ENCODE measurements around the gene DCLRE1C. TPM values are rescaled to one million over a fixed set of nuclear protein-coding genes. Genes with fewer than 3 reads are reported as not detected.
"Not testable (repeated sequence)": the region's sequence is repeated elsewhere in the genome, so short reads cannot be mapped to it uniquely, and the experiment has no call there.

The DCLRE1C gene
- polyA plus RNA-seq, 1 of the 3 experiments (the other 2 are of a cell fraction), result 2.5 TPM

DNA sequence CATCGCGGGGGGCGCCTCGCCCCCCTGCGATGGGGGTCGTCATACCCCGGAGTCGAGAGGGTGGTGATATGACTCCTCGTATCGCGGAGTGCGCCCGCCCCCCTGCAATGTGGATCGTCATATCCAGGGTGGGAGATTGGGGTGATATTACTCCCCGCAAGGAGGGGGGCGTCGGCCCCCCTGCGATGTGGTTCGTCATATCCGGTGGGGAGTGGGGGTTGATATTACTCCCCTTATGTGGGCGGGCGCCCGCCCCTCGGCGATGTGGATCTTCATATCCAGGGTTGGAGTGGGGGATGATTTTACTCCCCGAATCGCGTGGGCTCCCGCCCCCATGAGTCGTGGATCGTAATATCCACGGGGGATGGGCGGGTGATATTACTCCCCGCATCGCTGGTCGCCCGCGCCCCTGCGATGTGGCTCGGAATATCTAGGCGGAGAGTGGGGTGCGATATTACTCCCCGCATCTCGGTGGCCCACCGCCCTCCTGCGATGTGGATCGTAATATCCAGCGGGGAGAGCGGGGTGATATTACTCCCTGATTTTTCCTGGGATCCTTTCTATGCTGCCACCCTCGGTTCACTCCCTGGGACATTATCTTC, 42.2 kb upstream of the DCLRE1C start:
- ChIA-PET CTCF (no interaction called here), POLR2A (no interaction called here)
- Histone ChIP-seq H3K4me2 (no peak overlapping the region), H3K27ac (ENCODE audit: low read depth in 2 of 2, low read length in 1 of 2) (no peak overlapping the region), H2AFZ (ENCODE audit: low read depth) (no peak overlapping the region), H3K9me3 (no peaks in the 10 kb centered on the region), H3F3A (replicated peaks; ENCODE audit: insufficient read depth) (no peaks in the 10 kb centered on the region), H3K4me3 (ENCODE audit: low read depth in 2 of 2, low read length in 1 of 2) (no peak overlapping the region), H3K79me2 (ENCODE audit: insufficient read depth) (no peaks in the 10 kb centered on the region), H3K9me2 (no peaks in the 10 kb centered on the region), H3K9ac (no peak overlapping the region), H3K27me3 (ENCODE audit: insufficient read depth) (no peaks in the 10 kb centered on the region), H3K4me1 (ENCODE audit: control insufficient read depth in 1 of 2, insufficient read depth in 2 of 2, low read depth in 1 of 2, low read length in 1 of 2) (no peaks in the 10 kb centered on the region), H3K36me3 (replicated peaks in 1 of 2; ENCODE audit: control insufficient read depth in 1 of 2, insufficient read depth in 2 of 2, low read length in 1 of 2) (no peaks in the 10 kb centered on the region), H4K20me1 (ENCODE audit: insufficient read depth) (no peaks in the 10 kb centered on the region)
- 86% methylated on average over 31 of the region's 50 CpGs for WGBS (ENCODE audit: low lambda C conversion rate)
- DNase-seq, result peak; percentile 9
- TF ChIP-seq GATA2 (CRISPR knock-in tag; IDR thresholded peaks at IDR 0.05) (no peak), TAF1 (IDR thresholded peaks at IDR 0.05; ENCODE audit: borderline replicate concordance, low read depth, low read length) (no peak), TEAD4 (IDR thresholded peaks at IDR 0.05; ENCODE audit: borderline replicate concordance, insufficient read depth) (no peak), EP300 (IDR thresholded peaks at IDR 0.05; ENCODE audit: borderline replicate concordance in 1 of 2, low read depth in 1 of 2, low read length in 1 of 2) (no peak), MEF2A (IDR thresholded peaks at IDR 0.05; ENCODE audit: borderline replicate concordance, low read depth) (no peak), JUND (IDR thresholded peaks at IDR 0.05) (no peak), FOXJ3 (CRISPR knock-in tag; IDR thresholded peaks at IDR 0.05) (no peak), EZH2phosphoT487 (IDR thresholded peaks at IDR 0.05; ENCODE audit: borderline replicate concordance, low read depth) (no peak), FOSL2 (IDR thresholded peaks at IDR 0.05; ENCODE audit: borderline replicate concordance, low read depth) (no peak), SIN3A (IDR thresholded peaks at IDR 0.05; ENCODE audit: borderline replicate concordance, low read depth, low read length) (no peak), MXI1 (IDR thresholded peaks at IDR 0.05; ENCODE audit: low read depth, low read length) (no peak), FOXM1 (IDR thresholded peaks at IDR 0.05; ENCODE audit: low read depth) (no peak), NFIC (IDR thresholded peaks at IDR 0.05; ENCODE audit: borderline replicate concordance) (no peak), RFX5 (IDR thresholded peaks at IDR 0.05; ENCODE audit: low read length) (no peak), RXRA (IDR thresholded peaks at IDR 0.05; ENCODE audit: borderline replicate concordance, low read depth) (no peak)
- TF ChIP-seq, protein P1, sequence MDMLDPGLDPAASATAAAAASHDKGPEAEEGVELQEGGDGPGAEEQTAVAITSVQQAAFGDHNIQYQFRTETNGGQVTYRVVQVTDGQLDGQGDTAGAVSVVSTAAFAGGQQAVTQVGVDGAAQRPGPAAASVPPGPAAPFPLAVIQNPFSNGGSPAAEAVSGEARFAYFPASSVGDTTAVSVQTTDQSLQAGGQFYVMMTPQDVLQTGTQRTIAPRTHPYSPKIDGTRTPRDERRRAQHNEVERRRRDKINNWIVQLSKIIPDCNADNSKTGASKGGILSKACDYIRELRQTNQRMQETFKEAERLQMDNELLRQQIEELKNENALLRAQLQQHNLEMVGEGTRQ (IDR thresholded peaks at IDR 0.05; ENCODE audit: borderline replicate concordance, low read depth, low read length), result no peak
- TF ChIP-seq, protein P2, sequence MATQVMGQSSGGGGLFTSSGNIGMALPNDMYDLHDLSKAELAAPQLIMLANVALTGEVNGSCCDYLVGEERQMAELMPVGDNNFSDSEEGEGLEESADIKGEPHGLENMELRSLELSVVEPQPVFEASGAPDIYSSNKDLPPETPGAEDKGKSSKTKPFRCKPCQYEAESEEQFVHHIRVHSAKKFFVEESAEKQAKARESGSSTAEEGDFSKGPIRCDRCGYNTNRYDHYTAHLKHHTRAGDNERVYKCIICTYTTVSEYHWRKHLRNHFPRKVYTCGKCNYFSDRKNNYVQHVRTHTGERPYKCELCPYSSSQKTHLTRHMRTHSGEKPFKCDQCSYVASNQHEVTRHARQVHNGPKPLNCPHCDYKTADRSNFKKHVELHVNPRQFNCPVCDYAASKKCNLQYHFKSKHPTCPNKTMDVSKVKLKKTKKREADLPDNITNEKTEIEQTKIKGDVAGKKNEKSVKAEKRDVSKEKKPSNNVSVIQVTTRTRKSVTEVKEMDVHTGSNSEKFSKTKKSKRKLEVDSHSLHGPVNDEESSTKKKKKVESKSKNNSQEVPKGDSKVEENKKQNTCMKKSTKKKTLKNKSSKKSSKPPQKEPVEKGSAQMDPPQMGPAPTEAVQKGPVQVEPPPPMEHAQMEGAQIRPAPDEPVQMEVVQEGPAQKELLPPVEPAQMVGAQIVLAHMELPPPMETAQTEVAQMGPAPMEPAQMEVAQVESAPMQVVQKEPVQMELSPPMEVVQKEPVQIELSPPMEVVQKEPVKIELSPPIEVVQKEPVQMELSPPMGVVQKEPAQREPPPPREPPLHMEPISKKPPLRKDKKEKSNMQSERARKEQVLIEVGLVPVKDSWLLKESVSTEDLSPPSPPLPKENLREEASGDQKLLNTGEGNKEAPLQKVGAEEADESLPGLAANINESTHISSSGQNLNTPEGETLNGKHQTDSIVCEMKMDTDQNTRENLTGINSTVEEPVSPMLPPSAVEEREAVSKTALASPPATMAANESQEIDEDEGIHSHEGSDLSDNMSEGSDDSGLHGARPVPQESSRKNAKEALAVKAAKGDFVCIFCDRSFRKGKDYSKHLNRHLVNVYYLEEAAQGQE (IDR thresholded peaks at IDR 0.05; ENCODE audit: low read depth, low read length), result no peak
- TF ChIP-seq, protein P3, sequence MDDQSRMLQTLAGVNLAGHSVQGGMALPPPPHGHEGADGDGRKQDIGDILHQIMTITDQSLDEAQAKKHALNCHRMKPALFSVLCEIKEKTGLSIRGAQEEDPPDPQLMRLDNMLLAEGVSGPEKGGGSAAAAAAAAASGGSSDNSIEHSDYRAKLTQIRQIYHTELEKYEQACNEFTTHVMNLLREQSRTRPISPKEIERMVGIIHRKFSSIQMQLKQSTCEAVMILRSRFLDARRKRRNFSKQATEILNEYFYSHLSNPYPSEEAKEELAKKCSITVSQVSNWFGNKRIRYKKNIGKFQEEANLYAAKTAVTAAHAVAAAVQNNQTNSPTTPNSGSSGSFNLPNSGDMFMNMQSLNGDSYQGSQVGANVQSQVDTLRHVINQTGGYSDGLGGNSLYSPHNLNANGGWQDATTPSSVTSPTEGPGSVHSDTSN (IDR thresholded peaks at IDR 0.05), result no peak

DNA sequence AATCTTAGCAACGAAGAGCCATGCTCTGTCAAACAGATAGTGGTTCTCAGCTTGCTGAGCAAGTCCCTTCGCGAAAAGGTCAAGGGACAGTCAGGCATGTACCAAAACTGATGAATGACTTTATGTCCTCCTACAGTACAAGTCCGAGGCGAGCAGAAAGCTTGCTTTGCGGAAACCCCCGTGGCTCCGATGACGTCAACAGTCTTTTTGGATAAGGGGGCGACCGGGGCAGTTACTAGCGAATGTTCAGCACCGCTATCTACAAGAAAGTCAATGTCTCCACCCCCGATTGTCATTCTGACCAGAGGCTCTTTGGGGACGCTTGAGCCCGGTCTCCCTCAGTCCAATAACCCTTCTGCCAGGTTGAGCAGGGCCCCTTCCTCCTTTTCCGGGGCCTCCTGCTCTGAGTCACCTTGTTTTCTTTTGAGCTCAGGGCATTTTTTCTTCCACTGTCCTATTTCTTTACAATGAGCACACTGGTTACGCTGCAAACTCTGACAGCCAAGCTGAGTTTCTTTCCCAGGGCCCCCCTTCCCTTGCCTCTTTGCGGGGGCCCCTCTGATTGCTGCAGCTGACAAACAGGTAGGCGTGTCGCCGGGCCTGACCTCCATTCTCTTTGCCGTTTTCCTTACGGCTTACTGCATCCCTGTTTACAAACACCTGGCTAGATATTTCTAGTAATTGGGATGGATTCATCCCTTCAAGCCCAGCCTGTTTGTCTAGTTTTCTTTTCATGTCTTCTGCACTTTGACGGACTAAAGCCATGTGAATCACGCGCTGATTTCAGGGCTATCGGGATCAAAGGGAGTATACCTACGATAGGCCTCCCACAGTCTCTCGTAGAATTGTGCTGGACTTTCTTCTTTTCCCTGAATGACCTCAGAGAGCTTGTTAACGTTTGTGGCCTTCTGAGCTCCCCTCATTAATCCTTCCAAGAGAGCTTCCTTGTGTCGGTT, 39.9 kb upstream of the DCLRE1C start:
- H3K36me3 ChIP-seq (replicated peaks in 1 of 2; ENCODE audit: control insufficient read depth in 1 of 2, insufficient read depth in 2 of 2, low read length in 1 of 2); POLR2A ChIA-PET; H3K9ac ChIP-seq; H2AFZ ChIP-seq (ENCODE audit: low read depth); CTCF ChIA-PET; H3F3A ChIP-seq (replicated peaks; ENCODE audit: insufficient read depth); H3K9me3 ChIP-seq; H3K9me2 ChIP-seq; H3K4me3 ChIP-seq (ENCODE audit: low read depth in 2 of 2, low read length in 1 of 2); H3K27me3 ChIP-seq (ENCODE audit: insufficient read depth); H4K20me1 ChIP-seq (ENCODE audit: insufficient read depth); H3K4me2 ChIP-seq; H3K27ac ChIP-seq (ENCODE audit: low read depth in 2 of 2, low read length in 1 of 2); H3K4me1 ChIP-seq (ENCODE audit: control insufficient read depth in 1 of 2, insufficient read depth in 2 of 2, low read depth in 1 of 2, low read length in 1 of 2); DNase-seq; H3K79me2 ChIP-seq (ENCODE audit: insufficient read depth): not testable (repeated sequence)
- 68% methylated on average over 29 of the region's 32 CpGs for WGBS (ENCODE audit: low lambda C conversion rate)

Data from SK-N-SH (cell line).